OCI-LY7 (cell line): Measurements from ENCODE around the gene KAZN.

Experiments
- EZH2phosphoT487 ChIP-seq: fragments of 200-600 bp; sonication (generic); IDR thresholded peaks from 2 replicates; pipeline ENCODE4 v1.6.1; 2018; ENCODE audit warnings: low read depth, borderline replicate concordance, mild to moderate bottlenecking, mixed run types, antibody characterized with exemption, low read length, moderate library complexity, mixed read lengths
- TF ChIP-seq, protein P1 (sequence below): fragments of 200-600 bp; sonication (generic); conservative IDR thresholded peaks from 2 replicates; pipeline ENCODE4 v1.5.1; 2014; ENCODE audit warnings: mild to moderate bottlenecking, antibody characterized with exemption, low read length, moderate library complexity, mixed read lengths

DNA sequence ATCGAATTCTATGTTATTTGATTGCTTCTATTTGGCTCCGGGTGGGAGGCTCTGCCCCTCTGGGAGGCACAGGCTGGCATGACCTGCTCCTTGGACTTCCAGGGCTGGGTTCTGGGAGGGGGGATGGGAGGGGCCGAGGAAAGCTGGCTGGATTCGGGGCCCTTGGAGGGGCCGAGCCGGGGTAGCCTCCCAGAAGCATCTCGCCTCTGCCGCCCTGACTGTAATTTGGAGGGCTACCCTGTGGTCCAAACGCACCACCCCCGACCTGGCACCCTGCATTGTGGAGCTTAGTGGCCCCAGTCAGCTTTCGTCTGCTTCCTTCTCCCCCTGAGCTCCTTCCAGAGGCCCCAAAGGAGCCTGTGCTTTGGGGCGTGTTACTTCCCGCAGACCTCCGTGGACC, 469.7 kb downstream of the KAZN start:
- TF ChIP-seq, protein P1, sequence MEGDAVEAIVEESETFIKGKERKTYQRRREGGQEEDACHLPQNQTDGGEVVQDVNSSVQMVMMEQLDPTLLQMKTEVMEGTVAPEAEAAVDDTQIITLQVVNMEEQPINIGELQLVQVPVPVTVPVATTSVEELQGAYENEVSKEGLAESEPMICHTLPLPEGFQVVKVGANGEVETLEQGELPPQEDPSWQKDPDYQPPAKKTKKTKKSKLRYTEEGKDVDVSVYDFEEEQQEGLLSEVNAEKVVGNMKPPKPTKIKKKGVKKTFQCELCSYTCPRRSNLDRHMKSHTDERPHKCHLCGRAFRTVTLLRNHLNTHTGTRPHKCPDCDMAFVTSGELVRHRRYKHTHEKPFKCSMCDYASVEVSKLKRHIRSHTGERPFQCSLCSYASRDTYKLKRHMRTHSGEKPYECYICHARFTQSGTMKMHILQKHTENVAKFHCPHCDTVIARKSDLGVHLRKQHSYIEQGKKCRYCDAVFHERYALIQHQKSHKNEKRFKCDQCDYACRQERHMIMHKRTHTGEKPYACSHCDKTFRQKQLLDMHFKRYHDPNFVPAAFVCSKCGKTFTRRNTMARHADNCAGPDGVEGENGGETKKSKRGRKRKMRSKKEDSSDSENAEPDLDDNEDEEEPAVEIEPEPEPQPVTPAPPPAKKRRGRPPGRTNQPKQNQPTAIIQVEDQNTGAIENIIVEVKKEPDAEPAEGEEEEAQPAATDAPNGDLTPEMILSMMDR: no peak
- no peak for TF ChIP-seq EZH2phosphoT487
